AG04450 (cell line): ENCODE data around the gene KLHL34. TPM values are rescaled to one million over a fixed set of nuclear protein-coding genes. Genes with fewer than 3 reads are reported as not detected.

ENCODE experiments used
- CTCF ChIA-PET: fragments of 300-600, 350-600 bp; formaldehyde crosslinking; extraction: SDS; loops from one replicate; lab custom pipeline; 2022; ENCODE audit warnings: antibody characterized with exemption, inconsistent platforms; lab: Charles Lee
- POLR2A ChIA-PET: fragments of 350-600 bp; formaldehyde crosslinking; extraction: SDS; loops from one replicate; lab custom pipeline; 2021; ENCODE audit warnings: antibody characterized with exemption, inconsistent platforms; lab: Yijun Ruan, JAX
- DNase-seq: peaks from one replicate; pipeline ENCODE4 v3.0.0-alpha.2; 2011; ENCODE audit warnings: low read depth, low spot score
- H3K27ac ChIP-seq: one replicate; pipeline ENCODE4 v1.5.1; 2012; ENCODE audit warnings: low read depth, low read length, control low read depth
- H3K27me3 ChIP-seq: one replicate; pipeline ENCODE4 v1.6.0; 2012; ENCODE audit warnings: low read length; ENCODE audit not compliant: control insufficient read depth, insufficient read depth
- H3K4me3 ChIP-seq: 2 replicates; pipeline ENCODE4 v1.5.1; 2011; ENCODE audit warnings: mild to moderate bottlenecking, low read depth, low read length, control low read depth
- H3K9me3 ChIP-seq: 2 replicates; pipeline ENCODE4 v1.5.1; 2012; ENCODE audit warnings: low read length; ENCODE audit not compliant: control insufficient read depth, insufficient read depth
- CTCF ChIP-seq: IDR thresholded peaks from 2 replicates; pipeline ENCODE4 v1.5.1; 2011; ENCODE audit warnings: low read depth, low read length, control low read depth, inconsistent platforms
- polyA plus RNA-seq: library from polyadenylated mRNA; depleted of rRNA; stranded (reverse); fragments of >200 nt; gene quantifications from 2 replicates; pipeline ENCODE4 v1.2.3, GENCODE V29; 2011

Gene KLHL34
- polyA plus RNA-seq, 1 experiment, result not detected

DNA sequence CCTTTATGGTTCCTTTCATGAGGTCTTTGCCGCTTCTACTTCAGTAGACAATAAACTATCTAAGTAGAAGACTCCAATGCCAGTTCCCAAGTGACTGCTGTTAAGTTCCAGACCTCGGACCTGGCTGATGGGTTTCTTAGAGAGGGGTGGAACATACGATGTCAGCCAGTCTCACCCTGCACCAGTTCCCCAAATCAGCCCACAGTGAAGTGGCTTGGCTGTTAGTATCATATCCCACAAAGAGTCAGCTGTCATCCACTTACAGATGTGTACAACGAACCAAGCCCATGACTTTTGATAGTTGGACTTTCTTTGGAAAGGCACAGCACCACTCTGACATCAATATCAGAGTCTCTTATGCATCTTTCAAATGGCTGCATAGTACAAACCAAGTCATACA is 8.1 kb upstream of the KLHL34 start:
- no peak for DNase-seq
- Histone ChIP-seq H3K9me3 (no peaks in the 10 kb centered on the region), H3K27ac (no peak overlapping the region), H3K4me3 (no peak overlapping the region), H3K27me3 (no peaks in the 10 kb centered on the region)
- POLR2A ChIA-PET, result no interaction called here
- CTCF ChIA-PET, result no interaction called here
- no peak for TF ChIP-seq CTCF

GRCh38 chrX:21662761-21663160 is 4.6 kb upstream of the KLHL34 start:
- Histone ChIP-seq H3K27me3 (no peaks in the 10 kb centered on the region), H3K27ac (no peak overlapping the region), H3K4me3 (no peak overlapping the region), H3K9me3 (peaks cover 10% of the 10 kb centered on the region; the same call in 1 of the 2 replicates)
- DNase-seq, result no peak
- CTCF ChIA-PET, result no interaction called here
- POLR2A ChIA-PET, result no interaction called here
- no peak for TF ChIP-seq CTCF

DNA sequence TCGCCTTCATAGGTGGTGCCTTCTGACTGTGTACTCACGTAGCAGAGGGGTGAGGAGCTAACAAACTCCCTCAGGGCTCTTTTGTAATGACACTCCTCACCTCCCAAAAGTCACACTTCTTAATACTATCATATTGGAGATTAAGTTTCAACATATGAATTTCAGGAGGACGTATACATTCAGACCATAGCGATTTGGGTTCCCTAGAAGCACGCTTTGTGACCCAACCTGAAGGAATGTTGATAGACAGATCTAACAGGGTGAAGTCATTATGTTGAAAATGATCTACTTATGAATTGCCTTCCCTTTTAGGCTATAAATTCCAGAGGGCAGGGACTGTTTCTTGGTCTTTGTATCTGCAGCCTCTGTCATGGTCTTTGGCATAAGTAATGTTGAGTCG is 3.2 kb upstream of the KLHL34 start:
- H3K27me3 ChIP-seq, result no peaks in the 10 kb centered on the region
- no peak for DNase-seq
- no peak overlapping the region for H3K4me3 ChIP-seq
- peaks cover 24% of the 10 kb centered on the region for H3K9me3 ChIP-seq
- ChIA-PET POLR2A (no interaction called here), CTCF (no interaction called here)
- TF ChIP-seq CTCF, result no peak
- H3K27ac ChIP-seq, result no peak overlapping the region

GRCh38 chrX:21660156-21660555 is 2.0 kb upstream of the KLHL34 start:
- Histone ChIP-seq H3K27ac (no peak overlapping the region), H3K27me3 (no peaks in the 10 kb centered on the region), H3K9me3 (peaks cover 30% of the 10 kb centered on the region), H3K4me3 (no peak overlapping the region)
- no peak for TF ChIP-seq CTCF
- no peak for DNase-seq
- ChIA-PET POLR2A (no interaction called here), CTCF (no interaction called here)

GRCh38 chrX:21659320-21659719 is 1.2 kb upstream of the KLHL34 start:
- TF ChIP-seq CTCF, result no peak
- CTCF ChIA-PET, result no interaction called here
- DNase-seq, result no peak
- Histone ChIP-seq H3K9me3 (peaks cover 30% of the 10 kb centered on the region), H3K27me3 (no peaks in the 10 kb centered on the region), H3K27ac (no peak overlapping the region), H3K4me3 (no peak overlapping the region)
- POLR2A ChIA-PET, result no interaction called here
